Kidney tubule cell (primary cell): ENCODE measurements around the gene COMT.

Experiments used
- DNase-seq: peaks from one replicate; pipeline ENCODE4 v3.0.0-alpha.2; 2018; ENCODE audit warnings: low spot score

COMT gene

DNA sequence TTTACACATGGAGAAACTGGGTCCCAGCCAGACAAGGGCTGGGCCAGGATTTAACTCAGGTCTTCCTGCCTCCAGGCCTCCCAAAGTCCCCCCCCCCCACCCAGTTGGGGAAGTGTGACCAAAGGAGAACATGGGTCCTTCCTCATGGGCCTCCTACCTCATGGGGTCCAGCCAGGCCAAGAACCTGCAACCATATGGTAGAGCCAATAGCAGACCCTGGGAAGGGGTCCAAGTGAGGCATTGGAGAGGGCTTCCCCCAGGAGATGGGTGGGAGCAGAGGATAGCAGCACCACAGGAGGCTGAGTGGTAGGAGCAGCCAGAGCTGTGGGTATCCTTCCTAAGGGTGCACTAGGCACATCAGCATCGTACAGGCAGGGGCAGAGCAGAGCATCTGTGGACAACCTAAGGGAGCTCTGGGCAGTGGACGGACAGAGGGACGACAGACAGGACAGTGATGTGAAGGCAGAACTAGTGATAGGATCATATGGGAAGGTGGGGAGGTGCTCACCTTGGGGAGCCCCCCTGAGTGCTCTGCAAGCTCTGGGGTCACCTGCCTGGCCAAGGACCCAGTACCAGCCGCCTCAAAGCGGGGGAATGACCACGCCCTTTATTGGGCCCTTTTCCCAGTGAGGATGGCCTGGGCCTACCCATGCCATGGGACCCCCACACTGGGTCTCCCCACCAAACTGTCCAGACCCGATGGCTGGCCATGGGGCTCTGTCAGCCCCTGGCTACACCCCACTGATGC lies 70.6 kb downstream of the COMT start:
- DNase-seq, result no peak

DNA sequence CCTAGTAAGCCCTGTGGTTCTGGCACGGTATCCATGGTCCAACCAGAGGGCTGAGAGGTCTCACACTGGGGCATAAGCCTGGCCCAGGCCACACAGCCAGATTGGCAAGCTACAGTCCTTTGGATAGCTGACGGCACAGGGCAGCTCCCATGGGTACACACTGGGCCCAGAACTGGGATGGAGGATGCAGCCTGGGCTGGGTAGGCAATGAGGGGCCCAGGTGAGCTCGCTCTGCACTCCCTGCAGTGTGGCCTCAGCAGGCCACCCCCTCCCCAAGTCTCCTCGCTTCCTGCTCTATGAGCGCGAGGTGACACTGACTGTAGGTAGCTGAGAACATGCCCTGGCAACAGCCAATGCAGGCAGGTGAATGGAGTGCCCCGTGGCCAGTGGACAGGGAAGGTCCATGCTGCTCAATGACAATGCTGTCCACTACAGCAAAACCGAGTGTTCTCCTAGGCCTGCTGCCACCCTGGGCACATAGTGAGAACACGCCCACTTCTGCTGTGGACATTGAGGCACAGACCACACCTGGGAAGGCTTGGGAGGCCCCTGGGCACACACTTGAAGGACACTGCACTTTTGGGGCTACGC lies 71.3 kb downstream of the COMT start:
- DNase-seq, result no peak

DNA sequence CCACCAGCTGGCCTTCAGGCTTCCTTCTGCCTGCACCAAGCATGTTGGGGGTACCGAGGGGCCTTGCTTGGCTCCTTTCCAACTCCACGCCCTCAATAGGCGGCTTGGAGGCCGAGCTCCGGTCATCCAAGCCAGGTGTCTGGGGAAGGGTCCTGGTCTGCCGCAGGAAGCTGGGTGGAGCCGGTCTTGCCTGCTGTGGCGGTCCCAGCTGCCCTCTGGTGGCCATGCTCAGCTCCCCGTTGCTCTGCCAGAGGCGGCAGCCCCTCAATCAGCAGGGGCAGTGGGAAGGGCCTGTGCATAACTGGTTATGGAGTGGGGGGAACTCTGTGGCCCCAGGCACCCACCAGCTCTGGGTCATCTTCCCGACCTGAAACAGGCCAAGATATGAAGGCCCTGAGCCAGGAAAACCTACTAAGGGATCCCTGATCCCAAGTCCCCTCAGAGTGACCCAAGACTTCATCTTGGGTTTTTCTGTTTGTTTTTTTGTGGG lies 71.9 kb downstream of the COMT start:
- DNase-seq, result peak; percentile 58

DNA sequence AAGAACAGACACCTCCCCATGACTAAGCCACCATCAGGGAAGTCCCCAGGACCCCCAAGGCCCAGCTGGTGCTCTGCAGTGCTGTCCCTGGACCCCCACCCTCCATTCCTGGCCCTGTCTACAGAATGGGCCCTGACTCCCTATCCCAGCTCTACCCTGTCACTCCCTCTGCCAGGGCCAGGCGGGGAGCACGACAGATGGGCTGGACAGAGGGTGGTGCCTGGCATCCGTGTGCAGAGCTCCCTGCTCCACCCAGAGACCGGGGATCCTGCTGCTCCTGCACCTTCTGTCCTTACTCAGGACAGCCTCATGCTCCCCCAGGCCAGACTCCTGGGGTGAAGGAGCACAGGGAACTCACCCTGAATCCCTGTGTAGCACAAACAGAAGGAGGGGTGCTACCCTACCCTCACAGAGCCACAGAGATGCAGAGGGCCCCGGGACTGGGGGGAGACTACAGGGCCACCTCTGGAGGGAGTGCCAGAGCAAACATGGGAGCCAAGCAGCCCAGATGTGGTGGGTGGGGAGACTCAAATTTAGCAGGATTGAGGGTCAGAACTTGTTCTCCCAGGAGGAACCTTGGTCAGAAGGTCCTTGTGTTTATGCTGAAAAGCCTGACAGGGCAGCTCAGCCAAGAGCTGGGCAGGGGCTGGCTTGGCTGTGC lies 73.1 kb downstream of the COMT start:
- DNase-seq, result no peak

DNA sequence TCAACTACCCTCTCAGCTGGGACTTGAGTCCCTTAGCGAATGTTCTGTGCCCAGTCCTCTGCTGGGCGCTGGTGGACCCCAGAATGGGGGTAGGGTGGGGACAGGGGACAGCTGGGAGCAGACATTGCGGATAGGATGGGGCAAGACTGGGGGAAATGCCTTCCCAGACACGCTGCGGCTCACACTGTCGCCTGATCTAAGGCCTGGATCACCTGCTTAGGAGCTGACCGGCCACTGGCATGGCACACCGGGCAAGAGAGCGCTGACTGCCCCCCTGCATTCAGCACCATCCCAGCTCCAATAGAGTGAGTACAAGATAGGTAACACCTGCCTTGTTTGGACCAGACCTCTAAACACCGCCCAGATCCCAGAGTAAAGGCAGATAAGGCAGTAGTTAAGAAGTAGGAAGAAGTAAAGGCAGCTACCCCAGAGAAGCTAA lies 73.6 kb downstream of the COMT start:
- no peak for DNase-seq

DNA sequence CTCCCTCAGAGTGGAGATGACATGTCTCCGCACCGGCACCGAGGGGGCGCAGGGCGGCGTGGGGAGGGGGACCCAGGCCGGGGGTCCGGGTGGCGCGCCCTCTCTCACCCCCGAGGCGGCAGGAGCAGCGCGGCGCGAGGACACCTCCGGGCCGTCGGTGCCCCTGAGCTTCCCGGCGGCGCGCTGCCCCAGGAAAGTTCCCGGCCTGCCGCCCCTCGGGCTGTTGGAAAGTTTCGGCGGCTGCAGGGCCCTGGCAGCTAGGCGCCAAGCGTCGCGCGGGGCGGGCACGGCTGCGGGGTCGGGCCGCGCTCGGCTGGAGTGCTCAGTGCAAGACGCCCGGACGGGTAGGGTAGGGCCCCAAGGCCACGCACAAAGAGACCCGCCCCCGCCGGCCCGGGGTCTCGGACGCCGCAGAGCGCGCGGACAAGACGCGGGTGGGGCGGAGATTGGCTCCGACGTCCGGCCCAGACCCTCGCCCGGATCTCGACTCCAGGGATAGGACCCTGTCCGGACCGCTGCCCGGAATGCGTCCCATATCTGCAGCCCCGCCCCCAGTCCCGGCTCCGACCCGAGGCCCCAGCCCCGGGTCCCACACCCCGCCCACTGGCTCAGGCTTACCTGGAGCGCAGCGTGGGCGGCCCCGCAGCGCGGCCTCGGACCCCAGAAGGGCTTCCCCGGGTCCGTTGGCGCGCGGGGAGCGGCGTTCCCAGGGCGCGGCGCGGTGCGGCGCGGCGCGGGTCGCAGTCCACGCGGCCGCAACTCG lies 74.6 kb downstream of the COMT start:
- peak; percentile 18 for DNase-seq

DNA sequence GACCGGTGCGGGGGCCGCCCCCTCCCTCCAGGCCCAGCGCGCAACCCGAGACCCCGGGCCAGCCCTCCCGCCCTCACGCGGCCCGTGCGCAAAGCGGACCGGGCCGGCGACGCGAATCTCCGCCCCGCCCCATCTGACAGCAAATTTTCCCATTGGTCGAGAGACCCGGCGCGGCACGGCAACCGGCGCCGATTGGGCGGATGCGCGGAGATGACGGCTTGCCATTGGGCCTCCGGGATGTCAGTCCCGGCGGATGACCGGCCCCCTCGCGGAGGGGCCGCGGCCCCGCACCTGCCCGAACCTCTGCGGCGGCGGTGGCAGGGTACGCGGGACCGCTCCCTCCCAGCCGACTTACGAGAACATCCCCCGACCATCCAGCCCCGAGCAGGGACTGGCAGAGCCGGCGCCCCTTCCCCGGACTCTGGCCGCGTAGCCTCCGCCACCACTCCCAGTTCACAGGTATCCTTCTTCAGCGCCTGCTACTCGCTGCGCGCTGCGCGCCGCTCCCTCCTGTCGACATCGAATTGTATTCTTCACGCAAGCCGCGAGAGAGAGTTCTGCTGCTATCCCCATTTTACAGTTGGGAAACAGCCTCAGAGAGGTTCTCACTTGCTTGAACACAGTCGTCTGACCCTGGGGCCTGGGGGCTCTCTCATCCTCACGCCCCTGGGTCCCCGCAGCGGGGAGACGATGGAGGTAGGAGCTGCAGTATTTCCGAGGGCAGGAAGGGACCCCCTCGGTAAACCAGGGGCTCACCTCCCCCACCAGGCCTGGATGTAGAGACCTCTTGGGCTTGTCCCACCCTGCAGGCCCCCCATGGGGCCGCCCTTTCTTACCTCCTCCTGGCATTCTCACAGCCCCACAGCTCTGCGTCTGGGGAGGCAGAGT lies 75.4 kb downstream of the COMT start, which contains the start of gene ARVCF:
TSS of gene ARVCF (minus strand) at position 90 of the 888 bp plus-strand sequence. CDS start 26,029 bp downstream, outside the sequence.
- peak; percentile 89 for DNase-seq

DNA sequence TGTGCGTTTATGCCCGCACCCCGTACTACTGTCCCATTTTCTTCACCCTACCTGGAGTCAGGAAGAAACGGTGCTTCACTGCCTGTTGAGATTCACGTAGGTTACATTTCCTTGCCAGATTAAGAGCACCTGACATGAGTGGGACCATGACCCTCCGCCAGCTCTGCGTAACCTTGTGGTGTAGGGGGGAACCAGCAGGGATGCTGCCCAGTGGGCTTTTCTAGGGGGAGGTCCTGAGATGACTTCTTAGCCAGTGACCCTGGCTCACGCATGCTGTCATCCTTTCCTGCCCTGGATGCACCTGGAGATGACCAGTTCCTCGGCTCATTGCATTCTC lies 76.0 kb downstream of the COMT start:
- no peak for DNase-seq

DNA sequence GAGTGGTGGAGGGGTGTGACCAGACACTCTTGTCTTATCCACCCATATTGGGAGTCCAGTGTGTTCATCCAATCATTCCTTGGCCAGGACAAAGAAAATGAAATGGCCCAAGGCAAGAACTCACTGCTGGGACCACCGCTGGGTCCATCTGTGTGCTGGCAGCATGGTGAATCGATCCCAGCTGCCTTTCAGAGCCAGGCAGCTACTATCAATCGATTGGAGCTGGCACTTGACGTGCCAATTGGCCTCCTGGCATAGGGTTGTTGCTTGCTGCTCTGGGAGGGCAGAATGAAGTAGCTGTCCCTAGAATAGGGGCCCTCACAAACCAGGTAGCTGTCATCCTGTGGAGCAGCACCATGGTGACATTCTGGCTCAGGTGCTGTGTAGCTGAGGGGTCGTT lies 76.4 kb downstream of the COMT start:
- DNase-seq, result no peak
